Ishikawa (cell line): ENCODE measurements around the gene ZNF141.

Source experiments
- CEBPB ChIP-seq: IDR thresholded peaks from 2 replicates; pipeline ENCODE4 v1.6.1; 2012
- CREB1 ChIP-seq: IDR thresholded peaks from 2 replicates; pipeline ENCODE4 v1.6.1; 2012; ENCODE audit warnings: low read depth
- EGR1 ChIP-seq: IDR thresholded peaks from 2 replicates; pipeline ENCODE4 v1.6.1; 2012
- EP300 ChIP-seq: IDR thresholded peaks from 2 replicates; pipeline ENCODE4 v1.6.1; 2012; ENCODE audit warnings: borderline replicate concordance
- FOXM1 ChIP-seq: IDR thresholded peaks from 2 replicates; pipeline ENCODE4 v1.6.1; 2012; ENCODE audit warnings: low read depth, borderline replicate concordance
- NFIC ChIP-seq: IDR thresholded peaks from 2 replicates; pipeline ENCODE4 v1.6.1; 2012
- RAD21 ChIP-seq: IDR thresholded peaks from 2 replicates; pipeline ENCODE4 v1.6.1; 2012; ENCODE audit warnings: low read depth
- TAF1 ChIP-seq: IDR thresholded peaks from 2 replicates; pipeline ENCODE4 v1.6.1; 2012; ENCODE audit warnings: low read depth, mild to moderate bottlenecking
- TCF12 ChIP-seq: IDR thresholded peaks from 2 replicates; pipeline ENCODE4 v1.6.1; 2012; ENCODE audit warnings: low read depth
- TEAD4 ChIP-seq: IDR thresholded peaks from 2 replicates; pipeline ENCODE4 v1.6.1; 2012
- YY1 ChIP-seq: IDR thresholded peaks from 2 replicates; pipeline ENCODE4 v1.6.1; 2012; ENCODE audit warnings: low read depth
- ZBTB7A ChIP-seq: IDR thresholded peaks from 2 replicates; pipeline ENCODE4 v1.6.1; 2012; ENCODE audit warnings: low read depth
- TF ChIP-seq, protein P1 (sequence below): IDR thresholded peaks from 2 replicates; pipeline ENCODE4 v1.6.1; 2012; ENCODE audit warnings: low read depth, mild to moderate bottlenecking
- TF ChIP-seq, protein P2 (sequence below): IDR thresholded peaks from 2 replicates; pipeline ENCODE4 v1.6.1; 2012
- TF ChIP-seq, protein P3 (sequence below): IDR thresholded peaks from 2 replicates; pipeline ENCODE4 v1.6.1; 2012

The ZNF141 gene

DNA sequence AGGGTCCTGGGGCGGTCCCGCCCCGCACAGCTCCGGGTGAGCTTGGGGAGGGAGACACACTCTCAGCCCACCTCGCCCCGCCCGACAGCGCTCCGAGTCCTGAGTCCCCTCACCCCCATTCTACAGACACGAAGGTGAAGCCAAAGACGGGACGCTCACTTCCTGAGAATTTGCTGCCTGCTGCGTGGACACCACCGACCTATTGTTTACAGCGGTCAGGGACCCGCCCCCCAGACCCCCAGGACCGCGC, 796 bp upstream of the ZNF141 start:
- TF ChIP-seq, protein P1, sequence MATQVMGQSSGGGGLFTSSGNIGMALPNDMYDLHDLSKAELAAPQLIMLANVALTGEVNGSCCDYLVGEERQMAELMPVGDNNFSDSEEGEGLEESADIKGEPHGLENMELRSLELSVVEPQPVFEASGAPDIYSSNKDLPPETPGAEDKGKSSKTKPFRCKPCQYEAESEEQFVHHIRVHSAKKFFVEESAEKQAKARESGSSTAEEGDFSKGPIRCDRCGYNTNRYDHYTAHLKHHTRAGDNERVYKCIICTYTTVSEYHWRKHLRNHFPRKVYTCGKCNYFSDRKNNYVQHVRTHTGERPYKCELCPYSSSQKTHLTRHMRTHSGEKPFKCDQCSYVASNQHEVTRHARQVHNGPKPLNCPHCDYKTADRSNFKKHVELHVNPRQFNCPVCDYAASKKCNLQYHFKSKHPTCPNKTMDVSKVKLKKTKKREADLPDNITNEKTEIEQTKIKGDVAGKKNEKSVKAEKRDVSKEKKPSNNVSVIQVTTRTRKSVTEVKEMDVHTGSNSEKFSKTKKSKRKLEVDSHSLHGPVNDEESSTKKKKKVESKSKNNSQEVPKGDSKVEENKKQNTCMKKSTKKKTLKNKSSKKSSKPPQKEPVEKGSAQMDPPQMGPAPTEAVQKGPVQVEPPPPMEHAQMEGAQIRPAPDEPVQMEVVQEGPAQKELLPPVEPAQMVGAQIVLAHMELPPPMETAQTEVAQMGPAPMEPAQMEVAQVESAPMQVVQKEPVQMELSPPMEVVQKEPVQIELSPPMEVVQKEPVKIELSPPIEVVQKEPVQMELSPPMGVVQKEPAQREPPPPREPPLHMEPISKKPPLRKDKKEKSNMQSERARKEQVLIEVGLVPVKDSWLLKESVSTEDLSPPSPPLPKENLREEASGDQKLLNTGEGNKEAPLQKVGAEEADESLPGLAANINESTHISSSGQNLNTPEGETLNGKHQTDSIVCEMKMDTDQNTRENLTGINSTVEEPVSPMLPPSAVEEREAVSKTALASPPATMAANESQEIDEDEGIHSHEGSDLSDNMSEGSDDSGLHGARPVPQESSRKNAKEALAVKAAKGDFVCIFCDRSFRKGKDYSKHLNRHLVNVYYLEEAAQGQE = no peak
- TF ChIP-seq FOXM1 = no peak
- TF ChIP-seq EGR1 = no peak
- TF ChIP-seq, protein P2, sequence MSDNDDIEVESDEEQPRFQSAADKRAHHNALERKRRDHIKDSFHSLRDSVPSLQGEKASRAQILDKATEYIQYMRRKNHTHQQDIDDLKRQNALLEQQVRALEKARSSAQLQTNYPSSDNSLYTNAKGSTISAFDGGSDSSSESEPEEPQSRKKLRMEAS = no peak
- TF ChIP-seq RAD21 = no peak
- TF ChIP-seq TAF1 = no peak
- no peak for TF ChIP-seq CEBPB
- no peak; the same call in 1 of the 2 replicates for TF ChIP-seq ZBTB7A
- TF ChIP-seq EP300 = no peak; the same call in 1 of the 2 replicates
- no peak for TF ChIP-seq TEAD4
- TF ChIP-seq TCF12 = no peak
- TF ChIP-seq CREB1 = no peak
- TF ChIP-seq, protein P3, sequence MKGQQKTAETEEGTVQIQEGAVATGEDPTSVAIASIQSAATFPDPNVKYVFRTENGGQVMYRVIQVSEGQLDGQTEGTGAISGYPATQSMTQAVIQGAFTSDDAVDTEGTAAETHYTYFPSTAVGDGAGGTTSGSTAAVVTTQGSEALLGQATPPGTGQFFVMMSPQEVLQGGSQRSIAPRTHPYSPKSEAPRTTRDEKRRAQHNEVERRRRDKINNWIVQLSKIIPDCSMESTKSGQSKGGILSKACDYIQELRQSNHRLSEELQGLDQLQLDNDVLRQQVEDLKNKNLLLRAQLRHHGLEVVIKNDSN = no peak

DNA sequence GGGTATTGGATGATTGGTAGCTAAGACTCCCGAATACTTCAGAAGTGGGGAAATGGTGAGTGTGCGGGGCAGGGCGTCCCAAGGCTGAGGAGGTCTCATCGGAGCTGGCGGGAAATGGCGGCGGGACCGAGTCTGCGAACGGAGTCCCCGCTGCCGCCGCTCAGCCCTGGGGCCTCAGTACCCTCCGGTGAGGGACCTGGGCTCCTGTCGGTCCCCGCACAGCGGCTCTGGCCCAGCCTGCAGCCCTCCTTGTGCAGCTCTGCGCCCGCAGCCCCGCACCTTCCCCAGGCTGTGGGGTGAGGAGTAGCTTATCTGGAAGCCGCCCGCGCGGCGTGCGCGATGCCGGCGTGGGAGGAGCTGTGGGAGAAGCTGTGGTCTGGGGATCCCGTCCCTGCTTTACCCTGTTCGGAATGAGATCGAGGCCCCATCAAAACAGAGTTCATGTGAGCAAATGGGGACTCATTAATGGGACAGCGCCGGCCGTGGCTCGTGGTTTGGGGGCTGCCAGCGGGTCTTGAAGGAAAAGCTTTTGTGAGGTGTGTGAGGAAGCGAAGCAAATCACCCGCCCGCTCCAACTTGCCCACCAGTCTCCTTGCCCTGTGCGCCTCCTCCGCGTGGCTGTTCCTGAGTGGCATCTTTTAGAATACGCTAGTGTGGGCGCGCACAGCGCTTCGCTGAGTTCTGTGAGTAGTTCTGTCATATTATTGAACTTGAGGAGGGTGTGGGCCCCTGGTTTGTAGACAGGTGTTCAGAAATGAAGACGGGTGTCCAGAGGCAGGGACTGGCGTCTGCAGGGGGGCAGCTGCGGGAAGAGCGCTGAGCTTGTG, 531 bp downstream of the ZNF141 start:
- TF ChIP-seq, protein P2 = peak; percentile 47
- peak; percentile 2; the same call in 1 of the 2 replicates for TF ChIP-seq CREB1
- TF ChIP-seq YY1 = peak; percentile 68
- TF ChIP-seq, protein P1 = no peak
- TF ChIP-seq TAF1 = peak; percentile 48
- no peak for TF ChIP-seq TCF12
- no peak for TF ChIP-seq RAD21

DNA sequence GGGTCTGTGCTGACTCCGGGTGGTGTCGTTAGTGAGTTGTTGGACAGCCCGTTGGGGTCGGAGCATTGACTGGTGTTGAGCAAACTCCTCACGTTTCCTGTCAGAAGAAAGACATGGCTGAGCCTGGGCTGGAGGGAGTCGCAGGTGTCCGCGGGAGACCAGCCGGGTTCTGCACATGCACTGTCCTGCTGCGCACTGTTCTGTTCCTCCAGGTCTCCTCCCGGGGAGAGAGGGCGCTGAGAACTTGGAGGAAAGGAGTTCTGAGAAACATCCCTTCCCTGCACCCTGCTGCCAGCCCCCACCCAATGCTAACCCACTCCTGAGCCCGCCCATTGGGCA, 1.1 kb downstream of the ZNF141 start:
- TF ChIP-seq EGR1 (no peak), FOXM1 (no peak), RAD21 (no peak), YY1 (no peak), NFIC (no peak), CEBPB (no peak), CREB1 (no peak), ZBTB7A (no peak), TAF1 (no peak), TEAD4 (no peak), TCF12 (no peak)
- TF ChIP-seq, protein P3 = no peak

DNA sequence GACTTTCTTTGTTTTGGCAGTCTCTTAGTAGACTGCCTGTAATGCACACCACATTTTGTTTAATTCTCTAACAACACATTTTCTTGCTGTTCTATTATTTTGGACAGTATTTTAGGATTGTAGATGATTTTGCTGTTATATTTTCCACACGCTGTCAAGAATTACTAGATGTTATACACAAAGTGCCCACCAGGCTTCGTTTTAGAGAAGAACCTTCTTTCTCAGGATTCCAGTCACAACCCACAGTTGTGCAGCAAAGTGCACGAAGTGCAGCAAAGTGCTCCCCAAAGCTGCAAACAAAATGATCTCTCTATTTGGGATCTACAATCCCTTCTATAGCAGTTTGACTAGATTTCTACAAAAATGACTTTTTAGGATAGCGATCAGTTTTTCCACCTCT, 2.4 kb downstream of the ZNF141 start:
- TF ChIP-seq TCF12 (no peak), CREB1 (no peak), NFIC (no peak), RAD21 (no peak), TAF1 (no peak), CEBPB (no peak), ZBTB7A (no peak), YY1 (no peak), FOXM1 (no peak), EP300 (no peak), TEAD4 (no peak), EGR1 (no peak)
- TF ChIP-seq, protein P2 = no peak
- TF ChIP-seq, protein P1 = no peak
- TF ChIP-seq, protein P3 = no peak
